ENCODE measurements around the gene CAMK2B.

- no peak for TF ChIP-seq CTCF (conservative IDR thresholded peaks at IDR 0.05; ENCODE audit: low read length)
- no peak for TF ChIP-seq EZH2phosphoT487 (IDR thresholded peaks at IDR 0.05; ENCODE audit: borderline replicate concordance)
These were observed 109.9 kb downstream of the CAMK2B start for GRCh38 chr7:44215531-44215930.

All from Loucy (cell line).